Mesendoderm (in vitro differentiated cells): Measurements from ENCODE around the gene C11orf91.

ENCODE experiments used
- DNase-seq: peaks from one replicate; pipeline ENCODE4 v3.0.0; 2013
- H2AK5ac ChIP-seq: 2 replicates; pipeline ENCODE4 v1.6.1; 2013; ENCODE audit warnings: low read length, inconsistent platforms
- H2BK120ac ChIP-seq: 2 replicates; pipeline ENCODE4 v1.6.1; 2013; ENCODE audit warnings: low read depth, mild to moderate bottlenecking, low read length, moderate library complexity, mixed read lengths
- H2BK15ac ChIP-seq: replicated peaks from 2 replicates; pipeline ENCODE4 v1.6.1; 2013; ENCODE audit warnings: low read depth, mild to moderate bottlenecking, moderate library complexity
- H2BK5ac ChIP-seq: 2 replicates; pipeline ENCODE4 v1.6.1; 2013; ENCODE audit warnings: low read length, inconsistent platforms
- H3K18ac ChIP-seq: 2 replicates; pipeline ENCODE4 v1.6.1; 2013; ENCODE audit warnings: mild to moderate bottlenecking, low read length, mixed read lengths
- H3K23ac ChIP-seq: one replicate; pipeline ENCODE4 v1.6.1; 2013; ENCODE audit warnings: low read length
- H3K27ac ChIP-seq: 2 replicates; pipeline ENCODE4 v1.5.1; 2013; ENCODE audit warnings: low read depth, mild to moderate bottlenecking, inconsistent platforms, low read length, moderate library complexity
- H3K27me3 ChIP-seq: 2 replicates; pipeline ENCODE4 v1.6.1; 2013; ENCODE audit warnings: low read length, control low read depth, mild to moderate bottlenecking, inconsistent platforms; ENCODE audit not compliant: insufficient read depth, poor library complexity
- H3K36me3 ChIP-seq: 2 replicates; pipeline ENCODE4 v1.6.1; 2013; ENCODE audit warnings: low read length, inconsistent platforms; ENCODE audit not compliant: control insufficient read depth, insufficient read depth
- H3K4ac ChIP-seq: one replicate; pipeline ENCODE4 v1.6.1; 2013; ENCODE audit warnings: low read depth, mild to moderate bottlenecking, low read length, moderate library complexity
- H3K4me1 ChIP-seq: 2 replicates; pipeline ENCODE4 v1.6.1; 2013; ENCODE audit warnings: low read depth, low read length, inconsistent platforms; ENCODE audit not compliant: control insufficient read depth
- H3K4me2 ChIP-seq: 2 replicates; pipeline ENCODE4 v1.6.1; 2013; ENCODE audit warnings: low read length
- H3K4me3 ChIP-seq: 2 replicates; pipeline ENCODE4 v1.5.1; 2013; ENCODE audit warnings: mild to moderate bottlenecking, low read length
- H3K56ac ChIP-seq: one replicate; pipeline ENCODE4 v1.6.1; 2013; ENCODE audit warnings: low read length
- H3K79me1 ChIP-seq: 2 replicates; pipeline ENCODE4 v1.6.1; 2013; ENCODE audit warnings: low read length, inconsistent platforms
- H3K79me2 ChIP-seq: 2 replicates; pipeline ENCODE4 v1.6.1; 2013; ENCODE audit warnings: mild to moderate bottlenecking, low read length; ENCODE audit not compliant: control insufficient read depth, insufficient read depth
- H3K9ac ChIP-seq: 2 replicates; pipeline ENCODE4 v1.6.1; 2013; ENCODE audit warnings: low read length, inconsistent platforms
- H4K5ac ChIP-seq: one replicate; pipeline ENCODE4 v1.6.1; 2013; ENCODE audit warnings: low read length
- H4K8ac ChIP-seq: one replicate; pipeline ENCODE4 v1.6.1; 2013; ENCODE audit warnings: low read depth, mild to moderate bottlenecking, control low read depth, low read length, moderate library complexity
- WGBS: extraction: QIAGEN DNeasy Blood & Tissue Kit; methylation state at CpG from one replicate; pipeline ENCODE4 v1.1.7; 2013; ENCODE audit warnings: low lambda C conversion rate, missing lambda C conversion rate; ENCODE audit not compliant: insufficient coverage; ENCODE audit errors: extremely low coverage; 5-methylcytosine and 5-hydroxymethylcytosine counted together

C11orf91 gene

DNA sequence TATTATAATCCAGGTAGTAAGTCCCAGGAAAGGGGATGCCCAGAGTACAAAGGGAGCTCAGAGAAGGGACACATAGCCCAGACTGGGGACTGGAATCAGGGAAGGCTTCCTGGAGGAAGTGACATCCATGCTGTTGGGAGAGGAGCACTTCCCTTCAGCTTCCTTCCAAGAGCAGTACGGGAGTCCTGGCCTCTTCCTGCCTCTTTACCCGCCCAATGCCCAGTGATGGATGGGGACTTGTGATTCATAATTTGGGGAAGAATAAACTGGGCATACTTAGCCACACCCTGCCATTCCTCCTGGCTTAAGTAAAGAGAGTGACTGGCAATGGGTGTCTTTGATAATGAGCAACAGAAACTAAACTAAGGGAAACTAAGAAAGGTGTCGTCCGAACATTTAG lies 11.5 kb downstream of the C11orf91 start:
- H3K27ac ChIP-seq: no peak overlapping the region

DNA sequence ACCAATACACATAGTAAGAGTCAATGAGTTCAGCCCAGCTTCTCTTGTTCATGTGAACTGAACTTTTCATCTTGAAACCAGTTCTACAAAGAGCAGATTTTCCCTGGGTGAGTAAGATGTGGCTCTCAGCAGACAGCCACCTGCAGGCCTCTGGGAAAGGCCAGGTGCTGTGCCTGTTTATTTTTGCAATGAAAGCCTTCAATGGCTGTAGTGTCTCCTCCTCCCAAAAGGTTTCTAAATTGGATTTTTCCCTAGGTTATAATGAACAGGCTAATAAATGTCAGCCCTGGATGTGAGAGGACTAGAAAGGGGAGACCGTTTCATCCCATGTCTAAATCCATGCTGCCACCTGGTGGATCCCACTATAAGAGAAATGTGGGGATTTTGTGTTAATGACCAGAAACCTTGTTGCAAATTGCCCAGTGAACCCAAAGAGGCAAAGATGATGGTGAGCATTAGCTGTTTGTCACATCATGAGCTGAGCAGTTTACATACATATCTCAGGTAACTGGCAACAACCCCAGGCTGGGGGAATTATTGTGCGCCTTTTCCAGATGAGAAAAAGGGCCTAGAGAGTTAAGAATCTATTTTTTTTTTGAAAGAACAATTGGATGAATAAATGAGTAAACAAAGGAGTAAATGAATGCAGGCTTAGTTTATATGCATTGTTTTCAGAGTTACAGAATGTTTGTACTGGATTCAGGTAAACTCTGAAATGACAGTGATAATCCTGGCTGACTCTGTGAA lies 12.7 kb downstream of the C11orf91 start:
- no peak overlapping the region for H3K18ac ChIP-seq
- DNase-seq: peak; percentile 66
- H3K36me3 ChIP-seq: no peaks in the 10 kb centered on the region
- H2BK5ac ChIP-seq: no peak overlapping the region
- no peak overlapping the region for H3K23ac ChIP-seq
- no peak overlapping the region for H3K4ac ChIP-seq
- no peaks in the 10 kb centered on the region for H3K27me3 ChIP-seq
- no peak overlapping the region for H4K5ac ChIP-seq
- H2BK120ac ChIP-seq: no peak overlapping the region
- no peak overlapping the region for H3K9ac ChIP-seq
- no peak overlapping the region for H2BK15ac ChIP-seq
- no peak overlapping the region for H4K8ac ChIP-seq
- WGBS: no CpG with 5 or more reads among the region's 2 CpGs
- H3K27ac ChIP-seq: no peak overlapping the region
- H3K79me1 ChIP-seq: no peaks in the 10 kb centered on the region
- H2AK5ac ChIP-seq: no peak overlapping the region
- H3K4me1 ChIP-seq: peaks cover 10% of the 10 kb centered on the region
- H3K56ac ChIP-seq: no peak overlapping the region
- H3K4me2 ChIP-seq: no peak overlapping the region
- no peaks in the 10 kb centered on the region for H3K79me2 ChIP-seq
- no peak overlapping the region for H3K4me3 ChIP-seq

More for the DNA sequence above, 11.5 kb downstream of the C11orf91 start:
- no peak overlapping the region for H2AK5ac ChIP-seq
- no peak overlapping the region for H3K23ac ChIP-seq
- H2BK5ac ChIP-seq: no peak overlapping the region
- no peaks in the 10 kb centered on the region for H3K79me2 ChIP-seq
- H4K8ac ChIP-seq: no peak overlapping the region
- no peak for DNase-seq
- no peaks in the 10 kb centered on the region for H3K27me3 ChIP-seq
- H4K5ac ChIP-seq: no peak overlapping the region
- H3K18ac ChIP-seq: no peak overlapping the region
- no peaks in the 10 kb centered on the region for H3K36me3 ChIP-seq
- H2BK15ac ChIP-seq: no peak overlapping the region
- H3K4ac ChIP-seq: no peak overlapping the region
- no peaks in the 10 kb centered on the region for H3K79me1 ChIP-seq
- no peak overlapping the region for H3K9ac ChIP-seq
- WGBS: no CpG with 5 or more reads among the region's 4 CpGs
- H3K4me3 ChIP-seq: no peak overlapping the region
- H2BK120ac ChIP-seq: no peak overlapping the region
- H3K4me2 ChIP-seq: no peak overlapping the region
- H3K56ac ChIP-seq: no peak overlapping the region
- peaks cover 12% of the 10 kb centered on the region for H3K4me1 ChIP-seq

DNA sequence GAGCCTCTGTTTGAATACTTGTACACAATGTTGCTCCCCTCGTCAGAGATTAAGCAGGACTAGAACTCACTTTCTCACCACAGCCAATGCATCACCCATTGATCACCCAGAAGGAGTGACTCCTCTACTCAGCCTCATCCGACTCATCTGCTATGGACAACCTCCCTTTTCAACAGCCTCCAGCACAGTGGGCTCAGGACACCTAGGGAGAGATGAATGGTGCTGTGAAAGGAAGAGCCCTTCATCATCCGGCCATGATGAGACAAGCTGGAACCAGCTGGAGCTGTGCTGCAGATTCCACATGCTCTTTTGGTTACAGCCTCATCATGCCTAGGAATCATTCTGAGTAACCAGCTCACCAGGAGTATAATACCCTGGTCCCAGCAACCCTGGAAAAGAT lies 15.5 kb downstream of the C11orf91 start:
- H3K4ac ChIP-seq: no peak overlapping the region
- no peak overlapping the region for H3K4me3 ChIP-seq
- H2BK15ac ChIP-seq: no peak overlapping the region
- no peak overlapping the region for H3K27ac ChIP-seq
- WGBS: no CpG with 5 or more reads among the region's 3 CpGs
- H3K79me1 ChIP-seq: no peaks in the 10 kb centered on the region
- no peaks in the 10 kb centered on the region for H3K79me2 ChIP-seq
- no peak overlapping the region for H3K4me2 ChIP-seq
- no peaks in the 10 kb centered on the region for H3K27me3 ChIP-seq
- no peak overlapping the region for H4K5ac ChIP-seq
- H3K56ac ChIP-seq: no peak overlapping the region
- no peaks in the 10 kb centered on the region for H3K4me1 ChIP-seq
- H2BK120ac ChIP-seq: no peak overlapping the region
- H2BK5ac ChIP-seq: no peak overlapping the region
- H3K9ac ChIP-seq: no peak overlapping the region
- H3K36me3 ChIP-seq: no peaks in the 10 kb centered on the region
- H4K8ac ChIP-seq: no peak overlapping the region
- no peak for DNase-seq
- no peak overlapping the region for H3K18ac ChIP-seq
- H3K23ac ChIP-seq: no peak overlapping the region
- no peak overlapping the region for H2AK5ac ChIP-seq

DNA sequence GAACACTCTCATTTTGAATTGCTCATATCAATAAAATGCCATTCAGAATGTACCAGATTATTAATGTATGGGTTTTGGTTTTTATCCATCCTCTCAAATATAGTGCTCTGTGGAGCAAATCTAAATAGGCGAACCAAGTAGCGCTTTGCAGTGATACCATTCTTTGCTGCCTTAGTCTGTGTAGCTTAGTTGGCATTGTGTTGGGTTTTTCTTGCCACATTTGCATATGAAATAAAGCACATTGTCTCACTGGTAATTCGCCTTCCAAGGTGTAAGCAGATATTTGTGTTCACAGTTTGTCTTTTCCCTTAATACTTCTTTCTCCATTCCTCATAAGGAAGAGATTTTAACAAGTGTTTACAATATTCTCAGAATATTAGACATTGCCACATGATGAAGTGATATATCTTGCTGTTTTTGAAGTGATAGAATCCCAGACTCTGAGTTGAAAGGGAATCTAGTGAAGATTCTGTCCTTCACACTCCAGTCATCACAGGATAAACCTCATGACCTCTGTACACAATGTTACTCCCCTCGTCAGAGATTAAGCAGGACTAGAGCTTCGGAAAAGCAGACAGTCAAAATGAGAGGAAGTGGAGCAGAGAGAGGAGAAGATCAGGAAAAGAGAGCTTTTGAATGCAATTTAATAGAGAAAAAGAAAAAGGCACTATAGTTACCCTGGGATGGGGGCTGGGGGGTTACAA lies 16.5 kb downstream of the C11orf91 start:
- no CpG with 5 or more reads among the region's 5 CpGs for WGBS
- Histone ChIP-seq H3K4ac (no peak overlapping the region), H2AK5ac (no peak overlapping the region), H3K56ac (no peak overlapping the region), H3K18ac (no peak overlapping the region), H2BK120ac (no peak overlapping the region), H2BK15ac (no peak overlapping the region), H3K4me3 (no peak overlapping the region), H3K36me3 (no peaks in the 10 kb centered on the region), H3K4me1 (no peaks in the 10 kb centered on the region), H3K9ac (no peak overlapping the region), H3K4me2 (no peak overlapping the region), H4K5ac (no peak overlapping the region), H3K23ac (no peak overlapping the region), H3K79me1 (no peaks in the 10 kb centered on the region), H3K79me2 (no peaks in the 10 kb centered on the region), H3K27ac (no peak overlapping the region), H3K27me3 (no peaks in the 10 kb centered on the region), H4K8ac (no peak overlapping the region), H2BK5ac (no peak overlapping the region)
- DNase-seq: no peak

DNA sequence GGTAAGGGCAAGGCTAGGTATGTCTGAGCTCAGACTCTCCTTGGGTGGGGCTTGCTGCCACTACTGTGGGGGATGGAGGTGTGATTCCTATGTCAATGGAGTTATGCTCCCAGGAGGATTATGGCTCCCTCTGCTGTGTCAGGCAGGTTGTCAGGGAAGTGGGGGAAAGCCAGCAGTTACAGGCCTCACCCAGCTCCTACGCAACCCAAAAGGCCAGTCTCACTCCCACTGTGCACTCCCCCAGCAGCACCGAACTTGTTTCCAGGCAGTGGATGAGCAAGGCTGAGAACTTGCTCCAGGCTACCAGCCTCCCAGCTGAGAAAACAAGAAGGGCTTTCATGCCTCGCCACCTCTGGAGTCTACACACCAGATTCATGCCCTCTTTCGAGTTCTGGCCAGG lies 18.2 kb downstream of the C11orf91 start:
- H2AK5ac ChIP-seq: no peak overlapping the region
- H3K4me3 ChIP-seq: no peak overlapping the region
- H3K27me3 ChIP-seq: no peaks in the 10 kb centered on the region
- no peak overlapping the region for H4K8ac ChIP-seq
- H3K23ac ChIP-seq: no peak overlapping the region
- no peaks in the 10 kb centered on the region for H3K4me1 ChIP-seq
- no peaks in the 10 kb centered on the region for H3K36me3 ChIP-seq
- H3K9ac ChIP-seq: peak overlapping the region; percentile 20
- H4K5ac ChIP-seq: no peak overlapping the region
- H3K18ac ChIP-seq: no peak overlapping the region
- WGBS: no CpG with 5 or more reads among the region's 4 CpGs
- no peak overlapping the region for H2BK15ac ChIP-seq
- no peak overlapping the region for H2BK120ac ChIP-seq
- H2BK5ac ChIP-seq: no peak overlapping the region
- no peak overlapping the region for H3K27ac ChIP-seq
- H3K4ac ChIP-seq: no peak overlapping the region
- no peak overlapping the region for H3K4me2 ChIP-seq
- H3K79me1 ChIP-seq: no peaks in the 10 kb centered on the region
- H3K56ac ChIP-seq: peak overlapping the region; percentile 54
- DNase-seq: peak; percentile 73
- H3K79me2 ChIP-seq: no peaks in the 10 kb centered on the region
